Suprapubic skin (tissue), 4 donors: Measurements from ENCODE around the gene RALGDS. TPM values are rescaled to one million over a fixed set of nuclear protein-coding genes. Genes with fewer than 3 reads are reported as not detected.

Experiments used
- DNase-seq, 2 donors: peaks; one replicate each; pipeline ENCODE4 v3.0.0-alpha.2; 2019; ENCODE audit warnings: low spot score in 2 of 2
- H3K27ac ChIP-seq: fragments of 200-600 bp; sonication (generic); one replicate; pipeline ENCODE4 v1.5.1; 2019
- H3K27me3 ChIP-seq: fragments of 200-600 bp; sonication (generic); one replicate; pipeline ENCODE4 v1.5.1; 2019
- H3K36me3 ChIP-seq: fragments of 200-600 bp; sonication (generic); one replicate; pipeline ENCODE4 v1.5.1; 2019
- H3K4me1 ChIP-seq: fragments of 200-600 bp; sonication (generic); one replicate; pipeline ENCODE4 v1.5.1; 2019
- H3K4me3 ChIP-seq: fragments of 200-600 bp; sonication (generic); one replicate; pipeline ENCODE4 v1.5.1; 2019; ENCODE audit warnings: mild to moderate bottlenecking
- H3K9me3 ChIP-seq: fragments of 200-600 bp; sonication (generic); one replicate; pipeline ENCODE4 v1.5.1; 2019
- CTCF ChIP-seq, 2 donors: fragments of 200-600 bp in 1 of 2; fragments of 450-650 bp in 1 of 2; sonication (generic) in 1 of 2; IDR thresholded peaks; one replicate each; pipeline ENCODE4 v1.5.1; 2016 to 2019; ENCODE audit warnings: antibody characterized with exemption in 2 of 2, mild to moderate bottlenecking in 1 of 2, moderate library complexity in 1 of 2
- EP300 ChIP-seq: sonication (generic); formaldehyde crosslinking; IDR thresholded peaks from one replicate; pipeline ENCODE4 v1.6.1; 2017; ENCODE audit warnings: antibody characterized with exemption
- POLR2A ChIP-seq, 2 donors: fragments of 450-650 bp; IDR thresholded peaks; one replicate each; pipeline ENCODE4 v1.6.1; 2017; ENCODE audit warnings: antibody characterized with exemption in 2 of 2, mild to moderate bottlenecking in 2 of 2, moderate library complexity in 2 of 2
- POLR2AphosphoS5 ChIP-seq, 3 donors: sonication (generic); formaldehyde crosslinking; IDR thresholded peaks; one replicate each; pipeline ENCODE4 v1.6.1; 2017; ENCODE audit warnings: antibody characterized with exemption in 3 of 3
- WGBS: methylation state at CpG from one replicate; pipeline ENCODE4 v1.1.5; 2018; 5-methylcytosine and 5-hydroxymethylcytosine counted together
- total RNA-seq, 4 donors: library from RNA; depleted of rRNA; stranded (reverse); fragments of >200 nt; gene quantifications; one replicate each; pipeline ENCODE4 v1.1.0, GENCODE V29; 2016

RALGDS gene
- total RNA-seq, 4 donors from 2014 or later, result 173 to 244 (median 212) TPM

GRCh38 chr9:133104718-133105460, 16.2 kb downstream of the RALGDS start:
- peak in 1 of 2 donors; percentile 56 for DNase-seq
- Histone ChIP-seq H3K4me3 (no peak overlapping the region), H3K4me1 (peaks cover 9% of the 10 kb centered on the region), H3K27ac (no peak overlapping the region), H3K9me3 (no peaks in the 10 kb centered on the region), H3K27me3 (no peaks in the 10 kb centered on the region), H3K36me3 (peaks cover 100% of the 10 kb centered on the region)
- WGBS, result 100% methylated on average over 6 of the region's 15 CpGs
- TF ChIP-seq CTCF (IDR thresholded peaks at IDR 0.05), result no peak
- TF ChIP-seq POLR2AphosphoS5 (IDR thresholded peaks at IDR 0.05), result no peak
- no peak for TF ChIP-seq EP300
- TF ChIP-seq POLR2A (IDR thresholded peaks at IDR 0.05), result no peak

DNA sequence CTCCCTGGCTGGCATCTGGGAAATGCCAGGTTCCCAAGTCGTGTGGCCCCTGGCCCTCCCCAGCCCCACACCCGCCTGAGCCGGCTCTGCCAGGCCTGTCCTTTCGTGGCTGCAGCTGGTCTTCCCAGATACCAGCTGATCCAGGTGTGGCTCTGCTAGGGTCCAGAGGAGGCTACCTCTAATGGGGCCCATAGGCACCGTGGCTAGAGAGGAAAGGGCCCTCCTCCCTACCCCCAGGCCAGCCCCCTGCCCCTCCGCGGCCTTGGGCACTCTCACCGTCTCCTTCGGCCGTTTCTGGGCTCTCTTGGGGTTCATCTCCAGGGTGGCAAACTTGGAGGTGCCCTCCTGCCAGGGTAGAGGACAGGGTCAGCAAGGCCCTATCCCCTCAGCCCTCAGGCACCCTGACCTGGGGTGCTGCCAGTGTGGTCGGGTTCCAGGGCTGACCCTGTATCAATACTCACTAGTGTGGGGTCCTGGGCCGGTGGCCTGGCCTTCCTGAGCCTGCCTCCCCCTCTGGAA, 17.0 kb downstream of the RALGDS start:
- peak in 1 of 2 donors; percentile 64 for DNase-seq
- Histone ChIP-seq H3K36me3 (peaks cover 100% of the 10 kb centered on the region), H3K9me3 (no peaks in the 10 kb centered on the region), H3K27ac (peak overlapping the region; percentile 11), H3K27me3 (no peaks in the 10 kb centered on the region), H3K4me1 (peaks cover 9% of the 10 kb centered on the region), H3K4me3 (no peak overlapping the region)
- no peak for TF ChIP-seq EP300
- TF ChIP-seq CTCF (IDR thresholded peaks at IDR 0.05), result no peak
- TF ChIP-seq POLR2AphosphoS5 (IDR thresholded peaks at IDR 0.05), result no peak
- TF ChIP-seq POLR2A (IDR thresholded peaks at IDR 0.05), result no peak
- 81% methylated on average over 9 of the region's 12 CpGs for WGBS

GRCh38 chr9:133103183-133103986, 17.7 kb downstream of the RALGDS start:
- Histone ChIP-seq H3K9me3 (no peaks in the 10 kb centered on the region), H3K27ac (peak overlapping the region; percentile 11), H3K36me3 (peaks cover 100% of the 10 kb centered on the region), H3K4me3 (no peak overlapping the region), H3K27me3 (no peaks in the 10 kb centered on the region), H3K4me1 (peaks cover 9% of the 10 kb centered on the region)
- peak; percentile 91 to 95 for TF ChIP-seq CTCF (IDR thresholded peaks at IDR 0.05)
- TF ChIP-seq POLR2AphosphoS5 (IDR thresholded peaks at IDR 0.05), result peak in 1 of 3 donors; percentile 77
- TF ChIP-seq POLR2A (IDR thresholded peaks at IDR 0.05), result no peak
- TF ChIP-seq EP300, result no peak
- WGBS, result 38% methylated on average over 9 of the region's 14 CpGs
- DNase-seq, result peak in 1 of 2 donors; percentile 80

- Histone ChIP-seq H3K4me1 (peaks cover 9% of the 10 kb centered on the region), H3K27me3 (no peaks in the 10 kb centered on the region), H3K36me3 (peaks cover 100% of the 10 kb centered on the region), H3K9me3 (no peaks in the 10 kb centered on the region), H3K27ac (no peak overlapping the region), H3K4me3 (no peak overlapping the region)
- WGBS, result 91% methylated on average over 6 of the region's 21 CpGs
- TF ChIP-seq POLR2AphosphoS5 (IDR thresholded peaks at IDR 0.05) (no peak), EP300 (no peak), CTCF (IDR thresholded peaks at IDR 0.05) (no peak), POLR2A (IDR thresholded peaks at IDR 0.05) (no peak)
- peak in 1 of 2 donors; percentile 60 for DNase-seq
Observed at GRCh38 chr9:133102190-133103021, 18.6 kb downstream of the RALGDS start.
